ENCODE data around the gene DNLZ. TPM values are rescaled to one million over a fixed set of nuclear protein-coding genes. Genes with fewer than 3 reads are reported as not detected.

Gene DNLZ
- total and polyA plus RNA-seq, 12 donors, result 23.3 to 49.2 (median 32.5) TPM

GRCh38 chr9:136316271-136316751, 47.2 kb downstream of the DNLZ start:
- no peaks in the 10 kb centered on the region for H3K4me1 ChIP-seq
- intact Hi-C loops (cut with DNase I), result loop anchor here in 1 of 10 donors (10.0 kb wide), 1 partner anchor 88 kb away; the partner anchor contains the start of gene SNAPC4
- peaks cover 0 to 8% (median 5%) of the 10 kb centered on the region in 7 donors for H3K27me3 ChIP-seq
- no peak for ATAC-seq
- WGBS, 2 donors, result 94 to 97% methylated on average over 23 of the region's 23 CpGs
- TF ChIP-seq CTCF (IDR thresholded peaks at IDR 0.05), result no peak
- H3K27ac ChIP-seq, result no peak overlapping the region
- DNase-seq, result peak in 1 of 2 donors; percentile 8
- H3K36me3 ChIP-seq, result no peaks in the 10 kb centered on the region
- no peak overlapping the region for H3K4me3 ChIP-seq
- H3K9me3 ChIP-seq, result peaks cover 0 to 23% (median 4%) of the 10 kb centered on the region in 11 donors

- 85 to 86% methylated on average over 4 of the region's 4 CpGs for WGBS, 2 donors
- Histone ChIP-seq H3K36me3 (no peaks in the 10 kb centered on the region), H3K27ac (no peak overlapping the region), H3K27me3 (peaks cover 0 to 21% (median 18%) of the 10 kb centered on the region in 7 donors), H3K4me3 (no peak overlapping the region), H3K4me1 (no peaks in the 10 kb centered on the region), H3K9me3 (peaks cover 0 to 18% (median 4%) of the 10 kb centered on the region in 11 donors)
- intact Hi-C loops (cut with DNase I), result loop anchor here in 3 of 10 donors (5.0 to 10.0 kb wide), 2 partner anchors 87 to 90 kb away; partner anchors contain the start of gene SNAPC4 (in 3 of the 3)
- no peak for ATAC-seq
- no peak for TF ChIP-seq CTCF (IDR thresholded peaks at IDR 0.05)
- DNase-seq, result no peak
Measured at GRCh38 chr9:136314944-136315343, 48.6 kb downstream of the DNLZ start.

- intact Hi-C loops (cut with DNase I), result loop anchor here in 3 of 10 donors (5.0 to 10.0 kb wide), 2 partner anchors 88 to 91 kb away; partner anchors contain the start of gene SNAPC4 (in 3 of the 3)
- DNase-seq (no peak), ATAC-seq (no peak)
- Histone ChIP-seq H3K27me3 (peaks cover 0 to 29% (median 21%) of the 10 kb centered on the region in 7 donors), H3K4me3 (no peak overlapping the region), H3K36me3 (no peaks in the 10 kb centered on the region), H3K9me3 (peaks cover 0 to 18% (median 4%) of the 10 kb centered on the region in 11 donors), H3K27ac (no peak overlapping the region), H3K4me1 (no peaks in the 10 kb centered on the region)
- TF ChIP-seq CTCF (IDR thresholded peaks at IDR 0.05), result no peak
- 84 to 89% methylated on average over 3 of the region's 3 CpGs for WGBS, 2 donors
Measured at GRCh38 chr9:136314056-136314416, 49.5 kb downstream of the DNLZ start.

- DNase-seq (peak in 1 of 2 donors; percentile 6), ATAC-seq (no peak)
- WGBS, 2 donors, result 83 to 85% methylated on average over 18 of the region's 18 CpGs
- Histone ChIP-seq H3K27ac (no peak overlapping the region), H3K27me3 (peaks cover 0 to 34% (median 25%) of the 10 kb centered on the region in 7 donors), H3K9me3 (peaks cover 0 to 18% (median 4%) of the 10 kb centered on the region in 11 donors), H3K36me3 (no peaks in the 10 kb centered on the region), H3K4me1 (no peaks in the 10 kb centered on the region), H3K4me3 (no peak overlapping the region)
- TF ChIP-seq CTCF (IDR thresholded peaks at IDR 0.05), result no peak
- intact Hi-C loops (cut with DNase I), result loop anchor here in 5 of 10 donors (2.0 to 10.0 kb wide), 3 partner anchors 87 to 91 kb away; partner anchors contain the start of gene SNAPC4 (in 5 of the 5)
Measured at GRCh38 chr9:136313111-136314055, 50.2 kb downstream of the DNLZ start.

All from heart right ventricle (tissue), 16 donors.